GM18868 (cell line): ENCODE results near the gene TRPT1.

Source experiments
- ATAC-seq: cut with Tn5 transposase; IDR thresholded peaks from one replicate; pipeline ENCODE4 v1.9.1; 2021; ENCODE audit warnings: mild to moderate bottlenecking, moderate library complexity; ENCODE audit not compliant: unreplicated experiment

Gene TRPT1

GRCh38 chr11:64231546-64231945, 5.6 kb upstream of the TRPT1 start:
- no peak for ATAC-seq

- ATAC-seq, result no peak
These were observed 5.0 kb upstream of the TRPT1 start for GRCh38 chr11:64230985-64231365.

- peak; percentile 43 for ATAC-seq
These were observed 4.4 kb upstream of the TRPT1 start, which contains the start of gene DNAJC4 for GRCh38 chr11:64230171-64230984. Gene DNAJC4 (plus strand): TSS chr11:64230548. CDS start chr11:64230855, 307 bp downstream.

- ATAC-seq, result no peak
These were observed 3.8 kb upstream of the TRPT1 start for GRCh38 chr11:64229744-64230170.

- no peak for ATAC-seq
These were observed 3.2 kb upstream of the TRPT1 start for GRCh38 chr11:64229090-64229743.

- no peak for ATAC-seq
These were observed 1.5 kb upstream of the TRPT1 start for GRCh38 chr11:64227405-64227956.

GRCh38 chr11:64226507-64227051, 593 bp upstream of the TRPT1 start:
- peak; percentile 34 for ATAC-seq

GRCh38 chr11:64224891-64225607, 937 bp downstream of the TRPT1 start:
- ATAC-seq, result no peak

- no peak for ATAC-seq
These were observed 1.7 kb downstream of the TRPT1 start for GRCh38 chr11:64224151-64224890.

- ATAC-seq, result no peak
These were observed 2.9 kb downstream of the TRPT1 start for GRCh38 chr11:64223001-64223651.

GRCh38 chr11:64222651-64223000, 3.4 kb downstream of the TRPT1 start:
- ATAC-seq, result no peak

GRCh38 chr11:64220798-64221197, 5.2 kb downstream of the TRPT1 start:
- ATAC-seq, result no peak

GRCh38 chr11:64220271-64220670, 5.7 kb downstream of the TRPT1 start:
- ATAC-seq, result no peak

- no peak for ATAC-seq
These were observed 6.2 kb downstream of the TRPT1 start for GRCh38 chr11:64219755-64220154.

GRCh38 chr11:64219354-64219684, 6.7 kb downstream of the TRPT1 start:
- ATAC-seq, result no peak

GRCh38 chr11:64218628-64219353, 7.2 kb downstream of the TRPT1 start:
- no peak for ATAC-seq

- ATAC-seq, result no peak
These were observed 9.1 kb downstream of the TRPT1 start for GRCh38 chr11:64216879-64217278.

GRCh38 chr11:64211181-64211872, 14.7 kb downstream of the TRPT1 start:
- no peak for ATAC-seq
